Skeletal muscle satellite cell (primary cell): ENCODE results near the gene HYLS1.
A peak's percentile ranks its signal among the peaks of the same experiment; 100 is the strongest.
"Not testable (repeated sequence)": the region's sequence is repeated elsewhere in the genome, so short reads cannot be mapped to it uniquely, and the experiment has no call there.

Source experiments
- H3K27me3 ChIP-seq: 2 replicates; pipeline ENCODE4 v1.7.0; 2013; ENCODE audit warnings: low read length; ENCODE audit not compliant: control insufficient read depth, insufficient read depth
- H3K36me3 ChIP-seq: 2 replicates; pipeline ENCODE4 v1.7.0; 2013; ENCODE audit warnings: mild to moderate bottlenecking, control low read depth, low read length; ENCODE audit not compliant: insufficient read depth
- H3K4me1 ChIP-seq: 2 replicates; pipeline ENCODE4 v1.7.0; 2013; ENCODE audit warnings: low read length; ENCODE audit not compliant: control insufficient read depth, insufficient read depth
- H3K4me2 ChIP-seq: 2 replicates; pipeline ENCODE4 v1.7.0; 2013; ENCODE audit warnings: mild to moderate bottlenecking, low read length
- H3K4me3 ChIP-seq: 2 replicates; pipeline ENCODE4 v1.7.0; 2013; ENCODE audit warnings: low read length
- H3K9ac ChIP-seq: 2 replicates; pipeline ENCODE4 v1.7.0; 2013; ENCODE audit warnings: mild to moderate bottlenecking, low read depth, low read length, moderate library complexity
- H3K9me3 ChIP-seq: replicated peaks from 2 replicates; pipeline ENCODE4 v1.7.0; 2013; ENCODE audit warnings: mild to moderate bottlenecking, control low read depth, low read length

Gene HYLS1

DNA sequence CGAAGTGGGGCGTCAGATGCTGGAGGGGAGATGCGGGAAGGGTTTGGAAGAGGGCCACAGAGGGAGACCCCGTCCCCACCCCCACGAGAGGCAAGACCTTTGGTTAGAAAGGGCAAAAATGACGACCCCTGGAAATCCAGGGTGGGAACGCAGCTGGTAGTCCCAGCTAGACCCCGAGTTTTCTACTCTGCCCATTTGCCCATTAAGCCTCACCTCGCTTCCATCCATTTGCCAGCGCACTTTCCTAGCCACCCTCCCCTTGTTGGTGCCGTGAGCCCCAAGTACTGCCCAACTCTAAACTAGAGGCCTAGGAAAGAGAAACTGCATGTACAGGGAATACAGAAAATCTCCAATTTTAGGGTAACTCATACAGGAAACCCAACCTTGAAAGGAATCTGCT lies 17.2 kb downstream of the HYLS1 start:
- Histone ChIP-seq H3K9ac (no peak overlapping the region), H3K9me3 (no peaks in the 10 kb centered on the region), H3K4me2 (peak overlapping the region; percentile 51), H3K4me1 (peaks cover 10% of the 10 kb centered on the region), H3K4me3 (no peak overlapping the region), H3K27me3 (peaks cover 33% of the 10 kb centered on the region), H3K36me3 (peaks cover 8% of the 10 kb centered on the region)

DNA sequence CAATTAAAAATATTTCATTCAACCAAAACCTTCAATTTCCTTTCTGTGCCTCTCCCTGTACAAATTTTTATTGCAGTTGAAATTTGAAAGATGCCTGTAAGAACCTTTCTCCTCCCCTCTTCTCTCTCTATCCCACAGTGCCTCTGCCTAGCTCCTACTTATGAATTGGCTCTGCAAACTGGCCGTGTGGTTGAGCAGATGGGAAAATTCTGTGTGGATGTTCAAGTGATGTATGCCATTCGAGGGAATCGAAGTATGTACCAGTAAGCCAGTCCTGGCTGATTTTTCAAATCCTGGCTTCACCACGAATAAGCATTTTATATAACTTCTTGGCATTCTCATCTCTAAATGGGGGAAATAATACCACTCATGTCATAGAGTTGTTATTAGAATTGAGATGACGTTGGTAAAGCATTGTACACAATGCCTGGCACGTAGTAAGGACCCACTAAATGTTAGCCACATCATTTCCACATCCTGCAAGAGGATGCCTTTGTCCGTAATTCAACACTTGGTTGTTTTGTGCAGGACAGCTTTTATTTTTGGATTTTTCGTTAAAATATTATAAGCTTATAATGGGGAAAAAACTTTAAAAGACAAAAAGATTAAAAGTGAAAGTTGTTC lies 22.9 kb downstream of the HYLS1 start:
- H3K4me3 ChIP-seq = no peak overlapping the region
- H3K36me3 ChIP-seq = no peaks in the 10 kb centered on the region
- no peak overlapping the region for H3K4me2 ChIP-seq
- no peaks in the 10 kb centered on the region for H3K9me3 ChIP-seq
- peaks cover 59% of the 10 kb centered on the region for H3K27me3 ChIP-seq
- H3K4me1 ChIP-seq = no peaks in the 10 kb centered on the region
- no peak overlapping the region for H3K9ac ChIP-seq

DNA sequence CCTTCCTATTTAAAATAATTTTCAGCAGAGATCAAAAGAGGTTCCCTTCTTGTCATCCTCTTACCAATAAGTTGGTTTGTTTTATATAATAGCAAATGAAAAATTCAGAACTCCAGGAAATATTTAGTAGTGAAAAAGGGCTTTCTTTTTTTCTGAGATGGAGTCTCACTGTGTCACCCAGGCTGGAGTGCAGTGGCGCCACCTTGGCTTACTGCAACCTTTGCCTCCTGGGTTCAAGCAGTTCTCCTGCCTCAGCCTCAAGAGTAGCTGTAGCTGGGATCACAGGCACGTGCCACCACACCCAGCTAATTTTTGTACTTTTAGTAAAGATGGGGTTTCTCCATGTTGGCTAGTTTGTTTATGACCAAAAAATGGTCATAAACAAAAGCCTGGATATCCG lies 27.1 kb downstream of the HYLS1 start:
- H3K4me3 ChIP-seq, H3K4me2 ChIP-seq, H3K9me3 ChIP-seq, H3K9ac ChIP-seq, H3K4me1 ChIP-seq, H3K36me3 ChIP-seq: not testable (repeated sequence)
- H3K27me3 ChIP-seq = peaks cover 76% of the 10 kb centered on the region

DNA sequence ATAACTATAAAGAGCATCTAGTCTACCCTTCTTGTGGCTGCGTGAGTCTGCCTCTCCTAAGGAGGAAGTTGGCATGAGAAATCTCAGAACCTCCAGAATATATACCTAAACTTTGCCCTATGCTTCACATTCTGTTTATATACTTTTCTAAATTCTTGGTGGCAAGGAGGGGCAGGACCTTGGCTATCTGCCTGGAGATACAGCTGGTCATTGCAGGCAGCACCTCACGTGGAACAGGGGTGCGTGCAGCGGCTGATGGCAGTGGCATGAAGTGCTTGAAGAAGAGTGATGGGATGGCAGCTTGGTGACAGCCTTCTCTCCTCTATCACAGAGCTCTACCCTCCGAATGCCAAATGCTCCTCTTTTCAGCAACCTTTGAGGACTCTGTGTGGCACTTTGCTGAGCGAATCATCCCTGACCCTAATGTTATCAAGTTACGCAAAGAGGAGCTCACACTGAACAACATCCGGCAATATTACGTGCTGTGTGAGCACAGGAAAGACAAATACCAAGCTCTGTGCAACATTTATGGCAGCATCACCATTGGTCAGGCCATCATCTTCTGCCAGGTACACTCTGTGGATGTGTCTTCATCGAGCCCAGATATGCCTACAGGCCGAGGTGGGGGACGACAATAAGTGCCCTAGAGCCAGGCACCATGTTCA lies 29.3 kb downstream of the HYLS1 start:
- no peak overlapping the region for H3K4me2 ChIP-seq
- H3K36me3 ChIP-seq = no peaks in the 10 kb centered on the region
- no peaks in the 10 kb centered on the region for H3K9me3 ChIP-seq
- no peak overlapping the region for H3K4me3 ChIP-seq
- H3K4me1 ChIP-seq = no peaks in the 10 kb centered on the region
- H3K27me3 ChIP-seq = peaks cover 69% of the 10 kb centered on the region
- no peak overlapping the region for H3K9ac ChIP-seq

DNA sequence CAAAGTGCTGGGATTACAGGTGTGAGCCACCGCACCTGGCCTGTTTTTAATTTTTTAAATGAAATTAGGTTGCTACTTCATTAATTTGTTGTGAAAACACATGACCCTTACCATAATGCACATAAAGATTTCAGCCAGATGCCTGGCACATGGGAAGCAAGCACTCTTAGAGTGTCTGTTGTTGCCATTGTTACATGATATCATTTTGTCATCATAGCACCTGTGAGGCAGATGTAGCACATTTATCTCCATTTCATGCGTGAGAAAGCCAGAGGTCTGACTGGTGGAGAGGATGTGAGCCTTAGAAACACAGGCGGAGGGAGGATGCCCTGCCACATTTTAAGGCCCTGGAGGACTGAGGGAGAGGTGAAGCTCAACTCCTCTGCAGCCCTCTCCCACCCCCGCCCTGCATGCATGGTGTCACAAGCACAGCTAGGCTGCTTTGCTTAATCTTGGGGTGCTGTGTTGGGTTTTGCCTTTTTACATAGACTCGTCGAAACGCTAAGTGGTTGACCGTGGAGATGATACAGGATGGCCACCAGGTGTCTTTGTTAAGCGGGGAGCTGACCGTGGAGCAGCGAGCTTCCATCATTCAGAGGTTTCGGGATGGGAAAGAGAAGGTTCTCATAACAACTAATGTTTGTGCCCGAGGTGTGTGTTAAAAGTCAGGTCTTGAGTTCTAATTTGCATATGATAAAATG lies 30.8 kb downstream of the HYLS1 start:
- Histone ChIP-seq H3K9me3 (no peaks in the 10 kb centered on the region), H3K27me3 (peaks cover 63% of the 10 kb centered on the region), H3K4me3 (no peak overlapping the region), H3K36me3 (no peaks in the 10 kb centered on the region), H3K4me1 (no peaks in the 10 kb centered on the region), H3K9ac (no peak overlapping the region), H3K4me2 (no peak overlapping the region)

DNA sequence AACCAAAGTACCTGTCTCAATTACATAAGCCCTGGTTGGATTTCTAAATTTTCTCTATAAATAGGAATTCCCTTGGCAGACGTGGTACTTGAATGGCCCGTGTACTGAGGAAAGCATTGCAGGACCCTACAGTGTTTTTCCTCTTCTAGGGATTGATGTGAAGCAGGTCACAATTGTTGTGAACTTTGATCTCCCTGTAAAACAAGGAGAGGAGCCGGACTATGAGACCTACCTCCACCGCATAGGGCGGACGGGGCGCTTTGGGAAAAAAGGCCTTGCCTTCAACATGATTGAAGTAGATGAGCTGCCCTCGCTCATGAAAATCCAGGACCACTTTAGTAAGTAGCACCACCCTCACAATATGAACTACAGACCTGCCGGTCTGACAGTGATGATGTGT lies 33.6 kb downstream of the HYLS1 start:
- H3K4me3 ChIP-seq = no peak overlapping the region
- H3K9me3 ChIP-seq = no peaks in the 10 kb centered on the region
- H3K9ac ChIP-seq = no peak overlapping the region
- H3K4me1 ChIP-seq = no peaks in the 10 kb centered on the region
- H3K36me3 ChIP-seq = no peaks in the 10 kb centered on the region
- no peak overlapping the region for H3K4me2 ChIP-seq
- H3K27me3 ChIP-seq = peaks cover 64% of the 10 kb centered on the region

DNA sequence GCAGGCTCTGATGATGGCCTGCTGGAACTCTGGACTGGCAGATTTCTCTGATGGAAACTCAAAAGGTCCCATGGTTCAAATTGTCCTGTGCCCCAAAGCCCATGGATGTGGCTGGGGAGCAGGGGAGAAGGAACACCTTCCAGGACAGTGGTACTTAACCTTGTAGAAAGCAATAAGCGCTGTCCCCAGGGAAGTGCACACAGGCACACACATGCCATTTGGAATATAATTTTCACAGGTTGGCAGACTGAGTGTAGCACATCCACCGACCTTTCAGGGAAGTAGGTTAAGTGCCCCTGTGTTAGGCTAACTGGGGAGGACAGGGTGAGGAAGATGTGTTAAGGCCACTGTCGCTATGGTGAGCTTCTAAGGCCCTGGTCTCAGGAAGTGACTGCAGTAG lies 34.7 kb downstream of the HYLS1 start:
- H3K27me3 ChIP-seq = peaks cover 60% of the 10 kb centered on the region
- H3K36me3 ChIP-seq = no peaks in the 10 kb centered on the region
- H3K9ac ChIP-seq = no peak overlapping the region
- no peak overlapping the region for H3K4me3 ChIP-seq
- H3K4me1 ChIP-seq = no peaks in the 10 kb centered on the region
- H3K9me3 ChIP-seq = no peaks in the 10 kb centered on the region
- no peak overlapping the region for H3K4me2 ChIP-seq

DNA sequence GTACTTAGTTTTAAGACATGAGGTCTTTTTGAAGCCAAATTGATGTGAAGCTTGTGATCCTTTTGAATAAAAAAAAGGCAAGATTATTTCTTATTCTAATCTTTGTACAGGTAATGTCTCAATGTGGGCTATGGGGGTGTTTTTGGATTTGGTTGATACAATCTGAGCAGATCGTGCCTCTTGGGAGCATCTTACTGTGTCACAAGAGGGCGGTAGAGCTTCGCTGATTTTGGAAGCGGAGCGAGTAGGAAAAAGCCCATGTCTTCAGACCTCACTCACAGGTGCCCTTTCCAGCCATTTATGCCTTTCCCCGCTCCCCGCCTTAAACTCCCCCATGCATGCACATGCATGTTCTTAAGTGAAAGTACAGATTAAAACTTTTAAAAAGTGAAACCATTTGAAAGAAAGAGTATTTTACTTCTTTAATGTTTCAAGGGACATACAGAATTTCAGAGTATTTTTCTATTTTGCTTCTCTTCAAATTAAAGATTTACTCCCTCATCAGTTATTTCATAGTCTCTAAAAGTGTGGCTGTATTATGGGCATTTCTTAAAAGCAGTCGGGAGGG lies 35.6 kb downstream of the HYLS1 start:
- H3K4me1 ChIP-seq = no peaks in the 10 kb centered on the region
- H3K9ac ChIP-seq = no peak overlapping the region
- no peaks in the 10 kb centered on the region for H3K36me3 ChIP-seq
- no peak overlapping the region for H3K4me2 ChIP-seq
- H3K27me3 ChIP-seq = peaks cover 64% of the 10 kb centered on the region
- H3K4me3 ChIP-seq = no peak overlapping the region
- no peaks in the 10 kb centered on the region for H3K9me3 ChIP-seq

DNA sequence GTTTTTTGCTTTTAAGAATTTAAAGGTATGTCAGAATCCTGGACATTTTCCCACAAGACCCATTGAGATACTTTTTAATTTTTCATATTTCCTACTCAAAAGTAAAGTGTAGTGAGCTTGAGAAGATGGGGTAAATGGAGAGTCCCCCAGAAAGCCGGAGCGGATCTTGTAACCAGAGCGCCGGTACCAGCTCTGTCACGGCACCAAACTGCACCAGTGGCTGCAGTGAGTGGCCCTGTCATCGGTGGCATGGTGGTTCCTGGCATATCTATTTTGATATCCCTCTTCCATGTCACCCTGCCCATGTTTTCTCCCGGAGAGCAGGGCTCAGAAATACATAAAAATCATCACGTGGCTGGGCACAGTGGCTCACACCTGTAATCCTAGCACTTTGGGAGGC lies 36.2 kb downstream of the HYLS1 start:
- no peaks in the 10 kb centered on the region for H3K9me3 ChIP-seq
- no peak overlapping the region for H3K4me2 ChIP-seq
- H3K36me3 ChIP-seq = no peaks in the 10 kb centered on the region
- H3K27me3 ChIP-seq = peaks cover 64% of the 10 kb centered on the region
- no peak overlapping the region for H3K9ac ChIP-seq
- no peak overlapping the region for H3K4me3 ChIP-seq
- no peaks in the 10 kb centered on the region for H3K4me1 ChIP-seq

DNA sequence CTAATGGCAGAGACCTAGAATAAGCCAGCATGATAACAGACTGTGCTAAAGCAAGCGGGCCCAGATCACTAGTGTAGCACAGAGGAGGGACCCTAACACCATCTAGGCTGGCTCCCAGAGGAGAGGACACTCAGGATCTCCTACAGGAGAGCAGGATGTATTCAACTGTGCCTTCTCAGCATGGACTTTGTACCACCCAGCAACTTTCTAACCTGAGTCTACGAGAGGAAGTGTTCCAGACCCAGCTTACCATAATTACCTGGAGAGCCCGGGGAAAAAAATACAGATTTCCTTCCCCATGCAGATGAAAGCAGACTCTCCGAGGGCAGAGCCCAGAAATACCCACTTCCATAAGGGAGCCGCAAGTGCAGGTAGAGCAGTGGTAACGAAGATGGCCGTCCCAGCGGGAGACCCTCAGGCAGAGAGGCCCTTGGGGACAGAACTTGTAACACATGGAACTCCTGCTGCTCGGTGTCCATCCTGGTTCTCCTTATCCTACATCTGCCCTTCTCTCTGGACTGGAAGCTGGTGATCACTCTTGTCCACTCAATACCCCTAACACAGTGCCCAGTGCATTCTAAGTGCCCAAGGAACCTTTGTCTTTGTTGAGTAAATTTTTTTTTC lies 37.0 kb downstream of the HYLS1 start:
- no peak overlapping the region for H3K4me3 ChIP-seq

DNA sequence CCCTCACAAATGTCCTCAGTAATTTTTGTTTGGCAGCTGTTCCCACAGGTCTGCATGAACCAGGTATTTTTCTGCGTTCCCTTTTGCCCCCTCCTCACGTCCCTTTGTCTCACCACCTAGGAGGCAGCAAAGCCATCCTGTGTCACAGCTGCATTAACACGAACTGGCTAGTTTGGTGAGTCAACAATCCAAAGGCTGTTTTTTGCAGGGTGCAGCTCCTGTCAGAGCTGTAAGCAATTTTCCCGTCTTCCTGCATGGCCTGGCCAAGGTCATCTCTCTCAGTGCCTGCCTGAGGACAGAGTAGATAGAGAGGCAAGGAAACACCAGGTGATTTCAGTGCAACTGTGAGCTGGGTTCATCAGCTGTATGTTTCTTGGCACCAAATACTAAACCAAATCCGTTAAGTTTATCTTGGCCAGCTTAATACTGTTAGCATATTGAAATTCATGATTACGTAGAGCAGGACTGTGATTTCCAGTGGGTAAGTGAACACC lies 37.8 kb downstream of the HYLS1 start:
- no peak overlapping the region for H3K9ac ChIP-seq
- peaks cover 64% of the 10 kb centered on the region for H3K27me3 ChIP-seq
- H3K4me3 ChIP-seq = no peak overlapping the region
- H3K9me3 ChIP-seq = no peaks in the 10 kb centered on the region
- no peaks in the 10 kb centered on the region for H3K36me3 ChIP-seq
- H3K4me1 ChIP-seq = no peaks in the 10 kb centered on the region
- no peak overlapping the region for H3K4me2 ChIP-seq

More for the DNA sequence above, 37.0 kb downstream of the HYLS1 start:
- no peaks in the 10 kb centered on the region for H3K36me3 ChIP-seq
- H3K4me1 ChIP-seq = no peaks in the 10 kb centered on the region
- no peak overlapping the region for H3K9ac ChIP-seq
- no peaks in the 10 kb centered on the region for H3K9me3 ChIP-seq
- no peak overlapping the region for H3K4me2 ChIP-seq
- H3K27me3 ChIP-seq = peaks cover 64% of the 10 kb centered on the region
